CMK (cell line): ENCODE measurements around the gene AK2.

Experiments used
- DNase-seq: peaks from one replicate; pipeline ENCODE4 v3.0.0-alpha.2; 2010; ENCODE audit warnings: low read depth

Gene AK2

GRCh38 chr1:33022650-33023200 lies 14.0 kb downstream of the AK2 start:
- DNase-seq: no peak

- DNase-seq: no peak
These were observed 14.9 kb downstream of the AK2 start for GRCh38 chr1:33021567-33022431.

GRCh38 chr1:33018112-33018511 lies 18.6 kb downstream of the AK2 start:
- no peak for DNase-seq

- no peak for DNase-seq
These were observed 19.5 kb downstream of the AK2 start for GRCh38 chr1:33017175-33017574.

GRCh38 chr1:33015216-33015615 lies 21.5 kb downstream of the AK2 start:
- DNase-seq: no peak

- no peak for DNase-seq
These were observed 22.1 kb downstream of the AK2 start for GRCh38 chr1:33014464-33015163.

- DNase-seq: no peak
These were observed 22.9 kb downstream of the AK2 start for GRCh38 chr1:33013791-33014190.

GRCh38 chr1:33012165-33012564 lies 24.5 kb downstream of the AK2 start:
- DNase-seq: no peak

GRCh38 chr1:33010932-33011731 lies 25.6 kb downstream of the AK2 start:
- no peak for DNase-seq

- DNase-seq: peak; percentile 73
These were observed 27.1 kb downstream of the AK2 start for GRCh38 chr1:33009561-33009960.

- no peak for DNase-seq
These were observed 28.4 kb downstream of the AK2 start for GRCh38 chr1:33008051-33008914.

GRCh38 chr1:33007190-33008050 lies 29.3 kb downstream of the AK2 start:
- no peak for DNase-seq

GRCh38 chr1:33005838-33006421 lies 30.8 kb downstream of the AK2 start:
- DNase-seq: no peak

- DNase-seq: no peak
These were observed 31.4 kb downstream of the AK2 start for GRCh38 chr1:33005117-33005837.

GRCh38 chr1:33004613-33005012 lies 32.1 kb downstream of the AK2 start:
- no peak for DNase-seq

GRCh38 chr1:33003657-33004056 lies 33.0 kb downstream of the AK2 start:
- DNase-seq: no peak

- DNase-seq: no peak
These were observed 34.7 kb downstream of the AK2 start for GRCh38 chr1:33002006-33002405.

GRCh38 chr1:33001282-33001681 lies 35.4 kb downstream of the AK2 start:
- no peak for DNase-seq

GRCh38 chr1:33000427-33001026 lies 36.2 kb downstream of the AK2 start:
- no peak for DNase-seq
